Stimulated activated naive CD8-positive, alpha-beta T cell treated with anti-CD3 and anti-CD28 coated beads, Interleukin-15, Interleukin-2, amounts not matched to agents 100 ng/mL and 50 ng/mL, for 24 hours (primary cell): ENCODE results near the gene TRMT10C.

ENCODE experiments used
- H3K27ac Mint-ChIP-seq: one replicate; pipeline ENCODE4 v1.8.0; 2021; ENCODE audit warnings: mild to moderate bottlenecking, mixed read lengths
- H3K27me3 Mint-ChIP-seq: one replicate; pipeline ENCODE4 v1.8.0; 2021; ENCODE audit warnings: mixed read lengths
- H3K36me3 Mint-ChIP-seq: one replicate; pipeline ENCODE4 v1.8.0; 2021; ENCODE audit warnings: low read depth, mixed read lengths
- H3K4me1 Mint-ChIP-seq: one replicate; pipeline ENCODE4 v1.8.0; 2021; ENCODE audit warnings: low read depth, mixed read lengths
- H3K4me3 Mint-ChIP-seq: one replicate; pipeline ENCODE4 v1.8.0; 2021; ENCODE audit warnings: mild to moderate bottlenecking, mixed read lengths
- H3K9me3 Mint-ChIP-seq: one replicate; pipeline ENCODE4 v1.8.0; 2021; ENCODE audit warnings: mixed read lengths

Gene TRMT10C

DNA sequence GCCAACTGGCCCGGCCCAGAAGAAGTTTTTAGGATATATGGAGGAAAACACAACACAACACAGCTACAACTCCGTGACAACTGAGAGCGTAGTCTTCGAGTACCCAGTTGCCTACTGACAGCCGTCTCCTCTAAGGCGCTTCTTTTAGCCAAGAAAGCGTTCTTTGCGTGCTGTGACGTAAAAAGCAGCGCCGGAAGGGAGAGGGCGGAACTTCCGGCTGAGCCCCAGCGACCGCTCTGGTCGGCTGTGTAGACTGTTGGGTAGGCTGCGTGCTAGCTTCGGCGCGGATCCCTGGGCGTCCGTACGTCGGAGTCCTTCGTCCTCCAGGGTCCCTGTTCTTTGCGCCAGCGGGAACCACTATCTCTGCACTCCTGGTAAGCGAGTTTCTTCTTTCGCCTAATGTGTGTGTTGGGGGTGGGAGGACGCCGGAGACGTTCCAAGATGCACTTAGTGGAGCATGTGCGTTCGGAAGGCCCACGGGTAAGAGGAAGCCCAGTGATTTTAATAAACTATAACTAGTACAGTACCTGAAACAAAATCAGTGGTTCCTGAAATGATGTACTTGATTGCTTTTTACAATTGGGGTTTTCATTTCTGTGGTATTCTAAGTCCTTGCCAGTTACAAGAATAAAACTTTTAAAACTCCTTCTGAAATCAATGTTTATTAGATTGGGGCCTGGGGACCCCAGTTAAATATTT is at the start of gene TRMT10C:
Gene TRMT10C, plus strand, starts transcription at position 239 of the 699 bp plus-strand sequence. CDS start 2,914 bp downstream, outside the sequence.
- Mint-ChIP-seq H3K27me3 (peaks cover 5% of the 10 kb centered on the region), H3K4me3 (peak within 1 kb of the TSS; percentile 98), H3K27ac (peak within 1 kb of the TSS; percentile 98), H3K4me1 (peaks cover 49% of the 10 kb centered on the region), H3K36me3 (peaks cover 46% of the 10 kb centered on the region), H3K9me3 (no peaks in the 10 kb centered on the region)

DNA sequence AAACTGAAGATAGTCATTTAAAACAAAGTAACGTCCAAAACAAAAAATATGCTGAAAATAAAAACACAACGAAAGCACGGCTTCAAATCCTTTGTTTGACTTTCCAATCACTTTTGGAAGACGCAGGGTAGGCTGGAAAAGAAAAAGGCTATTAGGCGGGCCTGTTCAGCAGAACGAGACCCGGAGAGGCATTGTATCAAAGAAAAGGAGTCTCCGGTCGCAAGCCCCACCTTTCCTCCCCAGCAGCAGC is 49.3 kb upstream of the TRMT10C start:
- peaks cover 12% of the 10 kb centered on the region for H3K36me3 Mint-ChIP-seq
- H3K27ac Mint-ChIP-seq: peak overlapping the region; percentile 94
- peak overlapping the region; percentile 97 for H3K4me3 Mint-ChIP-seq
- no peaks in the 10 kb centered on the region for H3K9me3 Mint-ChIP-seq
- no peaks in the 10 kb centered on the region for H3K27me3 Mint-ChIP-seq
- peaks cover 54% of the 10 kb centered on the region for H3K4me1 Mint-ChIP-seq

DNA sequence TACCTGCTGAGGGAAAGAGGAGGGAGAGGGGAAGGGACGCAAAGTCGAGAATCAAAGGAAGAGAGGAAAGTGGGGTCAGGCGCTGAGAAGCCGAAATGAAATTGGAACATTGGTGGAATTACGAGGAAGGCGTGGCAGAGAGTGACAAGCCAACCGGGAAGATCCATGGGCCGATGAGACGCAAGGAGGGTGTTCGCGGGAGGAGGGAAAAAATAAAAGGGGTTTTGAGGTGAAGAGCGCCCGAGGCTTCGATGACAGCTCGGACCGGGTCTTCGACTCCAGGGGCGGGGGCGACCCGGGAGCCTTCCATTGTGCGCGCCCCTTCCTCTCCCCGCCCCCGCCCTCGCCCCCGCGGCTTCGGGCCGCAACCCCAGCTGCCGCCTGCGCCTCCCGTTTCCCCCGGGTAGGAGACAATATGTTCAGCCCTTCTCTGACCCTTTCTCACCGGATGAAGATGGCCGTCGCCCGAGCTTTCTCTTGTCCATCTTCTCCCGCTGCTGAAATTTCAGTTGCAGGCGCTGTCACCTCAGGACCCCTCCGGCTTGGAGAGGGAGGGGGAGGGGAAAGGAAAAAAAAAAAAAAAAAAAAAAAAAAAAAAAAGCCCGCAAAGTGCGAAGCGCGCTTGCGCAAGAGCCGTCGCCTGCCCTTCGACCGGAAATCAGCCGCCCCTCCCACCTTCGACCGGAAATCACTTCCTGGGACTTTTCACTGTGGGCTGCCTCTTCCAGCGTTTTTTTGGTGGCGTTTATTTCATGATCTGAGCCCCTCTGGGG is 48.8 kb upstream of the TRMT10C start, which contains the start of gene SENP7:
Gene SENP7, minus strand, starts transcription at position 567 of the 773 bp plus-strand sequence. Its CDS starts 82 bp downstream, at position 485.
- Mint-ChIP-seq H3K4me1 (peaks cover 54% of the 10 kb centered on the region), H3K4me3 (peak within 1 kb of the TSS; percentile 97), H3K27me3 (no peaks in the 10 kb centered on the region), H3K36me3 (peaks cover 11% of the 10 kb centered on the region), H3K27ac (peak within 1 kb of the TSS; percentile 94), H3K9me3 (no peaks in the 10 kb centered on the region)

DNA sequence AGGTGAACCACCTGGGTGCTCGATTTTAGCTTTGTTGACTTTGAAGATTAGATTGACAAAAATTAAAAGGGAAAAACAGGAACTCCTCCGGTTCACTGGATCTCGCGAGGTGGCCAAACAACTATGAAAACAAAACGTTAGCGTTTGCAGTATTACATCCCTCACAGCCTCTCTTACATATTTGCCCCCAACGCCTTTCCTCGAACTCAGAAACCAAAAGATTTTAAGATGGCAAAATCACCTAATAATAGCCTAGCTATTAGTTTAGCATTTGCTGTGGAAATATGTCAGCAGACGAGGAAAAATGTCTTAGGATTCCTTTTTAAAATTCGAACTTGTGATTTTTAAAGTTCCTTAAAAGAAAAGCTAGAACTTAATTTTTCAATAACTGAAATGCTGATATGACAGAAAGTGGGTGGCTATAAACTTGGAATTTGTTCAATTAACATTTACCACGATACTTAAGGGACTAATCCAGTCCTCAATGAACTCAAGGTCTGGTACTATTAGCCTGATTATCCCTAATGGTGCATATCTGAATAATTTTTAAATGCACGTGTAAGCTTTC is 48.2 kb upstream of the TRMT10C start:
- Mint-ChIP-seq H3K36me3 (peaks cover 7% of the 10 kb centered on the region), H3K4me3 (peak overlapping the region; percentile 97), H3K9me3 (no peaks in the 10 kb centered on the region), H3K27ac (peak overlapping the region; percentile 94), H3K4me1 (peaks cover 57% of the 10 kb centered on the region), H3K27me3 (no peaks in the 10 kb centered on the region)

DNA sequence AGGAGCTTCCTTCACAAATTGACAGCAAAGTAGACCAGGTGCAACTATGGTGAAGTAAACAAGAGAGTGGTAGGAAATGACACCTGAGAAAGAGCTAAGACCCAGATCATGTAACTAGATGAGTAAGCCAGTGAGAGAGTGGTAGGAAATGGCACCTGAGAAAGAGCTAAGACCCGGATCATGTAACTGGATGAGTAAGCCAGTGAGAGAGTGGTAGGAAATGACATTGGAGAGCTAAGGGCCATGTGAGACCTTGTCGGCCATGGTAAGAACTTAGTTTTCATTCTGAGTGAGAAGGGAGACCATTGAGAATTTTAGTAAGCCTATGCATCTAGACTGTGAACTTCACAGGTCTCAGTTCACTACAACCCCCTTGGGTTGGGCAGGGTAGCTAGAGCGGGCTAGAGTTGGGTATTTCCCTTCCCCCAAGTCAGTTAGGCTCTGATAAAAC is 43.2 kb upstream of the TRMT10C start:
- peak overlapping the region; percentile 78 for H3K4me3 Mint-ChIP-seq
- H3K36me3 Mint-ChIP-seq: peaks cover 10% of the 10 kb centered on the region
- peak overlapping the region; percentile 89 for H3K27ac Mint-ChIP-seq
- H3K27me3 Mint-ChIP-seq: no peaks in the 10 kb centered on the region
- no peaks in the 10 kb centered on the region for H3K9me3 Mint-ChIP-seq
- peaks cover 53% of the 10 kb centered on the region for H3K4me1 Mint-ChIP-seq

DNA sequence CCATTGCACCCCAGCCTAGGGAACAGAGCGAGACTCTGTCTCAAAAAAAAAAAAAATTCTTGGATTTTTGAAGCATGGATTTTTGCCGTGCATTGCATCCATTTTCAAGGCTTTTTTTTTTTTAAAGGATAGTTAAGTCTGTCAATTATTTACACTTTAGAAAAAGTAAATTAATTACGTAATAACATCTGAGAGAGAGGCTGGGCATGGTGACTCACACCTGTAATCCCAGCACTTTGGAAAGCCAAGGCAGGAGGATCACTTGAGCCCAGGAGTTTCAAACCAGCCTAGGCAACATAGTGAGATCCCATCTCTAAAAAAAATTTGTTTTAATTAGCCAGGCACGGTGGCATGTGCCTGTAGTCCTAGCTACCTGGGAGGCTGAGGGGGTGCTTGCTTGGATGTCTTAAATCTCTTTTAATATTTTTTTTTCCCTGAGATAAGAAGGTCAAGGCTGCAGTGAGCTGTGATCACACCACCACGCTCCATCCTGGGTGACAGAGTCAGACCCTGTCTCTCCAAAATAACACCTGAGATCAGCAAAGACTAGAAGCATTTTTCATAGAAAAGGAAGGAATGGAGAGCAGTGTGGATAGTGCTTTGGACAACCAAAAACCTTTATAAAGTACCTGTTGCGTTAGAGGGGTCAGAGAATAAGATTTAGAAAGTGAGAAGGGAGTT is 41.8 kb upstream of the TRMT10C start:
- H3K27ac Mint-ChIP-seq: peak overlapping the region; percentile 31
- H3K36me3 Mint-ChIP-seq: peaks cover 10% of the 10 kb centered on the region
- H3K4me3 Mint-ChIP-seq: peak overlapping the region; percentile 7
- no peaks in the 10 kb centered on the region for H3K9me3 Mint-ChIP-seq
- H3K4me1 Mint-ChIP-seq: peaks cover 45% of the 10 kb centered on the region
- no peaks in the 10 kb centered on the region for H3K27me3 Mint-ChIP-seq

DNA sequence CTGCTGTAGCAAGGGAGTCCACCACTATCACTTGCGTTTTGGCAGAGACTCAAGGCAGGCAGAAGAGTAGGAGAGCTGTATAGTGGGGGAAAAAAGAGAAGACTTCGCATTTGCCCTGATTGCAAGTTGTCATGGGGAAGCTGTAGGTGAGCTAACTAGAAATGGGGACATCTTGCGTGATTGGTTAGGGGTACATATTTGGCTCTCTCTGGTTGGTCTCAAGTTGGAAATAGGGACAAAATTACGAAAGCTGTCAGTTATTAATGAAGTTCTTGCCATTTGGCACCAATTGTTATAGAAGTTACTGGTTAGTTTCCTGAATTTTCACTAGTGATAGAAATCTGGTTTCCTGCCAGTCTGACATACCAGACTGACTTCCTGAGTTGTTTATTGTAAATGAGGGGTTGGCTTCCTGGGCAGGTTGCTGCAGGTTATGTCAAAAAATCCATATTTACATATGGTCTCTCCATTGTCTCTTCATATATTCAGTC is 40.4 kb upstream of the TRMT10C start:
- peak overlapping the region; percentile 65 for H3K4me3 Mint-ChIP-seq
- peaks cover 10% of the 10 kb centered on the region for H3K36me3 Mint-ChIP-seq
- H3K27me3 Mint-ChIP-seq: no peaks in the 10 kb centered on the region
- H3K27ac Mint-ChIP-seq: peak overlapping the region; percentile 46
- peaks cover 45% of the 10 kb centered on the region for H3K4me1 Mint-ChIP-seq
- H3K9me3 Mint-ChIP-seq: peaks cover 4% of the 10 kb centered on the region

DNA sequence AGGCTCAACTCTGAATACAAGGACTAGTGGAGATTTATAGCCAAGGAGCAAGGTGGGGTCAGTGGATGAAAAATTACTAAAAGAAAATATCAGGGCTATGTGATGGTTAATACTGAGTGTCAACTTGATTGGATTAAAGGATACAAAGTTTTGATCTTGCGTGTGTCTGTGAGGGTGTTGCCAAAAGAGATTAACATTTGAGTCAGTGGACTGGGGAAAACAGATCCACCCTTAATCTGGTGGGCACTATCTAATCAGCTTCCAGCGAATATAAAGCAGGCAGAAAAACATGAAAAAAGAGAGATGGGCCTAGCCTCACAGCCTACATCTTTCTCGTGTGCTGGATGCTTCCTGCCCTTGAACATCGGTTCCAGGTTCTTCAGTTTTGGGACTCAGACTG is 34.2 kb upstream of the TRMT10C start:
- peaks cover 9% of the 10 kb centered on the region for H3K9me3 Mint-ChIP-seq
- H3K36me3 Mint-ChIP-seq: peaks cover under 1% of the 10 kb centered on the region
- no peak overlapping the region for H3K4me3 Mint-ChIP-seq
- H3K27me3 Mint-ChIP-seq: no peaks in the 10 kb centered on the region
- no peak overlapping the region for H3K27ac Mint-ChIP-seq
- H3K4me1 Mint-ChIP-seq: peaks cover 32% of the 10 kb centered on the region

DNA sequence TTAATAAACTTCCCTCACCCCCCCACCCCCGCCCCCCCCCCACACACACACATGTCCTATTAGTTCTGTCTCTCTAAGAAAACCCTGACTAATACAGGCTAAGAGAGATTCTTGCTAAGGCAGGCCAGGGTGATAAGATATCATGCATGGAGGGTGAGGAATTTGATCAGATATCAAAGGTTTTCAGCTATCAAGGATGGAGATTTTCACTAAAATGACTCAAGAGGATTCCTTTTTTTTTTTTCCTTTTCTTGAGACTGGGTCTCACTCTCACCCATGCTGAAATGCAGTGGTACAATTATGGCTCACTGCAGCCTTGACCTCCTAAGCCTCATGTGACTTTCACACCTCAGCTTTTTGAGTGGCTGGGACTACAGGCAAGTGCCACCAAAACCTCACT is 33.8 kb upstream of the TRMT10C start:
- Mint-ChIP-seq H3K9me3 (peaks cover 9% of the 10 kb centered on the region), H3K4me1 (peaks cover 32% of the 10 kb centered on the region), H3K36me3 (no peaks in the 10 kb centered on the region), H3K27ac (no peak overlapping the region), H3K27me3 (no peaks in the 10 kb centered on the region), H3K4me3 (no peak overlapping the region)

DNA sequence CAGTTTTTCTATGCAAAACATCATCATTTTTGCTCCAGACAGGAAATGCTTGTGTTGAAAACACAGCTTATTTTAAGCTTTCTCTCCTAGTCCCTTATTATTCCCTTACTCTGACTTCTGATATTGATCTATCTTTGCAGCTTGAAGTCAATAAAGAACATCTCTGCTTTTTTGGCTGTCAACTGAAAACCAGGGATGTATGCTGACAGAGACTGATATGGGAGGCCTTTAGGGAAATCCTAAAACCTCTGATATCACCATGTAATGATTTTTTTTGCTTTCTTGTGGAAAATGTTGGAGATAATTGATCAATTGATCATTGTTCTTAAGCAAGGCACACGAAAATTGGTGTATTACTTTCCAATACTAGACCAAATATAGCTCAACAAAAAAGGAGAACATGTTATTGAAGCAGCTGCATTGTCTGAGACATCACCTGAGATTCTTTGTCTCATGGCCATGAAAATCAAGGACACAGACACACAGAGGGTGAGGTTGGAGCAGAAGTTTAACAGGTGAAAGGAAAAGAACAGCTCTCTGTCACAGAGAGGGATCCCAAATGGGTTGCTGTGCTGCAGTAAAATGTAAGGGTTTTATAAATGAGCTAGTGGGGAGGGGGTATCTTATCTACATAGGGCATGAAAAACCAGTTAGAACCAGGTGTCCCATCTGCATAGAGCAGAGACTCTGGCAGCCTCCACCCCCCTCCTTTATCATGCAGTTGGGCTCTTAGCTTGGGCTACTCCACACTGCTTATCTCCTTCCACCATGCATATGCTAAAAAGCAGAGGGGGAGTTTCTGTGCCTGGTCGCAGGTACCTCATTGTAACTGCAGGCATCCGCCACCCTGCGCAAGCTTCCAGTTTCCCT is 31.6 kb upstream of the TRMT10C start:
- no peaks in the 10 kb centered on the region for H3K27me3 Mint-ChIP-seq
- H3K9me3 Mint-ChIP-seq: peaks cover 7% of the 10 kb centered on the region
- H3K36me3 Mint-ChIP-seq: no peaks in the 10 kb centered on the region
- H3K4me1 Mint-ChIP-seq: peaks cover 32% of the 10 kb centered on the region
- no peak overlapping the region for H3K4me3 Mint-ChIP-seq
- H3K27ac Mint-ChIP-seq: no peak overlapping the region

DNA sequence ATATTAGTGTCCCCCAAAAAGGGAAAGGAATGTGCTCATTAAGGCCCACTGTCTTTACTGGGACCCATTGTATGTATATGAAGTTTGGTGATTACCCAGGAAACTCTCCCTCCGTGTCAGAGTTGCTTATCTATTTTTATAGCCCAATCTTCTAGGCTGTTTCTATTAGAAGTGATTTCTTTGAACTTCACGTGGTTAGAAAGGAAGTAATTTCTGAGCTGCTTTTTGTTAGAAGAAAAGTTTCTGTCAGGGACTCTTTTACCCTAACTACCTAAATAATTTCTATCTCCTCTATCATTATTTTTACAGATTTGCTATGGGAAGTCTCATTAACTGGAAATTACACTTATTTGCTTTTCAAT is 31.0 kb upstream of the TRMT10C start:
- no peak overlapping the region for H3K27ac Mint-ChIP-seq

DNA sequence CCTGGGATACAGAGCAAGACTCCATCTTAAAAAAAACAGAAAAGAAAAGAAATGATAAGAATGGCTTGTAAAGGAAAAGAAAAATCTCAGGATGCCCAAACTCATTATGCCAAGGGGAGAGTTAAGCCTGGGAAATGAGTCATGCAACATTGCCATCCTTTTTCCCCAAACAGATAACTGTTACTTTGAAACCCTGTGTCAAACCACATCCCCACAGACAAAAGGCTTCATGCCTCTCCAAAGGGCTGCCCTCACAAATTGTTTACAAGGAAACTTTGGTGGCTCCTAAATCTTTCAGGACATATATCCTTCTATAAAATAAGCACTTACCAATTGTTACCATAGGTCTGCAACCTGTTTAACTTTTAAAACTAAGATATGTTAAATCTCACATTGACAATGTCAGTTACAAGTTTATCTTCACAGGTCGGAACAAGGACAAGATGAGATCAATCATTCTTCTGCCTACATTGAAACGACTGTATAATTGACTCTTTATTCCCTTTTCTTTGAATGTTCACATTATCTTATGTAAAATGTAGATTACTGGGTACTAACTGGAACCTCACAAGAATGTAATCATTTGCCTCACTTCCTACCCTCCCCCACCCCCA is 30.1 kb upstream of the TRMT10C start:
- H3K9me3 Mint-ChIP-seq: peaks cover 5% of the 10 kb centered on the region
- peaks cover 32% of the 10 kb centered on the region for H3K4me1 Mint-ChIP-seq
- no peaks in the 10 kb centered on the region for H3K36me3 Mint-ChIP-seq
- H3K27ac Mint-ChIP-seq: peak overlapping the region; percentile 66
- no peaks in the 10 kb centered on the region for H3K27me3 Mint-ChIP-seq
- H3K4me3 Mint-ChIP-seq: no peak overlapping the region

More for the DNA sequence above, 31.0 kb upstream of the TRMT10C start:
- Mint-ChIP-seq H3K4me3 (no peak overlapping the region), H3K27me3 (no peaks in the 10 kb centered on the region), H3K36me3 (no peaks in the 10 kb centered on the region), H3K9me3 (peaks cover 5% of the 10 kb centered on the region), H3K4me1 (peaks cover 32% of the 10 kb centered on the region)

DNA sequence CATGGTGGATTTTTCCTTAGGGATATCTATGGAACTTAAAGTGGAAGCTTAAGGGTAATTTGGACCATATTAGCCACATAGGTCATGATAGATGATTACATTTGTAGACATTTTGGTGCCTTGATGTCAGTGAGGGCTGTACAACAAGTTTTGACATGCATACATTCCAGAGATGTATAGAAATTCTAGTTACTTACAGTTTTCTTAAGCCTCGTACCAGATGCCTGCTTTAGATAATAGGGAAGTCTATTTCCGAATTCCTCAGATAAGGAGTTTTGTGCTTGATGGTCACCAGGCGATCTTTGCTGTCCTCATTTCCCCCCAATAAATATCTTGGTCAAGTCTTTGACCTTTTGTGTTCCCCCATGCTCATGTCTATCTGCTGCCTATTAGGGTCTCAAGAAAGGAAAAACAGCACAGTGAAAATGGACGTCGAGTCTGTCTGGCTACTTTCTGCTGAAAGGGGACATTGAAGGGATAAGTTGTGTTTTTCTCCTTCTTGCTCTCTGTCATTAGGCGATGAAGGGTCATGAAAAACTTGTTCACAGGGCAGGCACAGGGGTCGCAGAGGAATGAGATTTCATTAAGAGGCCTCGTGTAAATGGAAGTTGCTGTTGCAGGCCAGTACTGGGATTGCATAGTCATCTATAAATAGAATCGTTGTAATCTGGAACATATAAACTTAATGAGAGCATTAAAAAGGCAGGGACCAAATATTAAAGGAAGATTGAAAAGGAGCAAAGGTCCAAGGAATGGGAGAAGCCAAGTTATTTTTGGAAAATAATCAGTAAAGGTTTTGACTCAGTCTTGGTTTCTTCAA is 28.7 kb upstream of the TRMT10C start:
- H3K4me3 Mint-ChIP-seq: no peak overlapping the region
- no peaks in the 10 kb centered on the region for H3K36me3 Mint-ChIP-seq
- H3K4me1 Mint-ChIP-seq: peaks cover 32% of the 10 kb centered on the region
- H3K27ac Mint-ChIP-seq: no peak overlapping the region
- no peaks in the 10 kb centered on the region for H3K27me3 Mint-ChIP-seq
- peaks cover 5% of the 10 kb centered on the region for H3K9me3 Mint-ChIP-seq
